Measurements from ENCODE around the gene PNLIPRP2. TPM values are rescaled to one million over a fixed set of nuclear protein-coding genes. Genes with fewer than 3 reads are reported as not detected.

The PNLIPRP2 gene
- total RNA-seq, 1 experiment from 2014 or later = 0.24 TPM

GRCh38 chr10:116676633-116677032 is 55.9 kb downstream of the PNLIPRP2 start:
- Histone ChIP-seq H3K4me1 (ENCODE audit: insufficient read depth, low read length) (no peaks in the 10 kb centered on the region), H2BK12ac (ENCODE audit: insufficient read length, low read depth, low read length) (no peak overlapping the region), H3K14ac (ENCODE audit: insufficient read depth, low read length) (no peak overlapping the region), H3K27ac (ENCODE audit: insufficient read length, low read depth, low read length) (no peak overlapping the region), H3K56ac (ENCODE audit: insufficient read length, low read depth, low read length) (no peak overlapping the region), H3K18ac (ENCODE audit: insufficient read length, low read depth, low read length) (no peak overlapping the region), H2BK5ac (ENCODE audit: insufficient read length, low read length) (no peak overlapping the region), H3K79me2 (ENCODE audit: insufficient read depth, low read length) (no peaks in the 10 kb centered on the region), H3K9me3 (ENCODE audit: control insufficient read depth, low read depth, low read length) (no peaks in the 10 kb centered on the region), H3K27me3 (ENCODE audit: insufficient read depth, low read length) (no peaks in the 10 kb centered on the region), H2BK20ac (ENCODE audit: low read depth, low read length, poor library complexity, severe bottlenecking) (no peak overlapping the region), H3T11ph (ENCODE audit: low read length) (no peak overlapping the region), H3K4me2 (ENCODE audit: insufficient read depth, insufficient read length, low read length) (no peak overlapping the region), H2BK15ac (ENCODE audit: low read depth, low read length) (no peak overlapping the region), H2BK120ac (ENCODE audit: low read depth, low read length, poor library complexity, severe bottlenecking) (no peak overlapping the region), H3K9ac (ENCODE audit: extremely low read depth, insufficient read length, low read length) (no peak overlapping the region), H2AK5ac (ENCODE audit: insufficient read length, low read length) (no peak overlapping the region), H3K79me1 (ENCODE audit: insufficient read depth, low read depth, low read length, poor library complexity, severe bottlenecking) (no peaks in the 10 kb centered on the region), H3K23me2 (ENCODE audit: insufficient read length, low read depth, low read length, poor library complexity, severe bottlenecking) (no peaks in the 10 kb centered on the region), H3K4ac (ENCODE audit: low read depth, low read length) (no peak overlapping the region), H4K8ac (replicated peaks; ENCODE audit: insufficient read length, low read depth, low read length) (no peak overlapping the region), H2AFZ (ENCODE audit: low read length) (no peak overlapping the region), H4K20me1 (ENCODE audit: control insufficient read depth, insufficient read depth, insufficient read length) (no peaks in the 10 kb centered on the region), H4K5ac (ENCODE audit: insufficient read length, low read depth, low read length) (no peak overlapping the region), H4K91ac (ENCODE audit: insufficient read length, low read depth, low read length) (no peak overlapping the region), H3K23ac (ENCODE audit: insufficient read length, low read depth, low read length) (no peak overlapping the region)
- H3K4me3 Mint-ChIP-seq = no peak overlapping the region
- WGBS (ENCODE audit: extremely low coverage, insufficient read length, low lambda C conversion rate) = no CpG with 5 or more reads among the region's 8 CpGs
- H3K36me3 Mint-ChIP-seq (ENCODE audit: insufficient read depth in 1 of 3, low read depth in 3 of 3) = no peaks in the 10 kb centered on the region
- H3K9me3 Mint-ChIP-seq = no peaks in the 10 kb centered on the region
- no peak for TF ChIP-seq CTCF (conservative IDR thresholded peaks at IDR 0.05)
- H3K27ac Mint-ChIP-seq = no peak overlapping the region
- peaks cover 9% of the 10 kb centered on the region for H3K27me3 Mint-ChIP-seq (ENCODE audit: low read depth)
- no peak for DNase-seq
- H3K4me1 Mint-ChIP-seq = peaks cover 8 to 9% of the 10 kb centered on the region in 2 experiments
